HepG2 (cell line): Measurements from ENCODE around the gene DDX59. TPM values are rescaled to one million over a fixed set of nuclear protein-coding genes. Genes with fewer than 3 reads are reported as not detected.

ENCODE experiments used
- CHCHD3 ChIP-seq: sonication (generic); formaldehyde crosslinking; IDR thresholded peaks from 2 replicates; pipeline ENCODE4 v1.8.0; 2022; ENCODE audit warnings: mild to moderate bottlenecking, missing genetic modification reagents, moderate library complexity
- E2F5 ChIP-seq: sonication (generic); formaldehyde crosslinking; conservative IDR thresholded peaks from 2 replicates; pipeline ENCODE4 v1.4.0; 2020; ENCODE audit warnings: missing genetic modification reagents
- ETV6 ChIP-seq: sonication (generic); formaldehyde crosslinking; conservative IDR thresholded peaks from 2 replicates; pipeline ENCODE4 v1.4.0; 2020; ENCODE audit warnings: missing genetic modification reagents
- FOXA1 ChIP-seq, 2 experiments: fragments of 450-650 bp in 1 of 2; sonication (generic) in 1 of 2; formaldehyde crosslinking in 1 of 2; IDR thresholded peaks; 2 replicates each; pipeline versions ENCODE4 v1.4.0 to v1.6.1; 2016 to 2020; ENCODE audit warnings: missing genetic modification reagents in 1 of 2
- HES4 ChIP-seq: sonication (generic); formaldehyde crosslinking; IDR thresholded peaks from 2 replicates; pipeline ENCODE4 v1.9.0; 2021; ENCODE audit warnings: mild to moderate bottlenecking, missing genetic modification reagents, borderline replicate concordance
- HOMEZ ChIP-seq: IDR thresholded peaks from 2 replicates; pipeline ENCODE4 v1.6.1; 2016; ENCODE audit warnings: low read depth
- IKZF4 ChIP-seq: sonication (generic); formaldehyde crosslinking; IDR thresholded peaks from 2 replicates; pipeline ENCODE4 v1.5.1; 2020; ENCODE audit warnings: borderline replicate concordance, mild to moderate bottlenecking, low read depth, missing genetic modification reagents; ENCODE audit errors: not compliant biosample characterization
- MLX ChIP-seq: IDR thresholded peaks from 2 replicates; pipeline ENCODE4 v1.6.1; 2016
- MTA1 ChIP-seq: sonication (generic); formaldehyde crosslinking; IDR thresholded peaks from 2 replicates; pipeline ENCODE4 v1.4.0; 2020; ENCODE audit warnings: missing genetic modification reagents, mild to moderate bottlenecking, borderline replicate concordance
- NCOA2 ChIP-seq: sonication (generic); formaldehyde crosslinking; IDR thresholded peaks from 2 replicates; pipeline ENCODE4 v1.8.0; 2022; ENCODE audit warnings: inconsistent platforms
- NR2F1 ChIP-seq, 2 experiments: fragments of 450-650 bp in 1 of 2; formaldehyde crosslinking in 1 of 2; IDR thresholded peaks; 2 replicates each; pipeline versions ENCODE4 v1.5.0 to v1.6.1; 2016 to 2020; ENCODE audit warnings: mild to moderate bottlenecking in 1 of 2, missing compliant biosample characterization in 1 of 2, missing genetic modification reagents in 1 of 2, moderate library complexity in 1 of 2
- RBM39 ChIP-seq: fragments of 200-400 bp; formaldehyde crosslinking; IDR thresholded peaks from one replicate; pipeline ENCODE4 v1.6.1; 2018; ENCODE audit warnings: antibody characterized with exemption, mild to moderate bottlenecking, low read depth, low read length; ENCODE audit not compliant: poor library complexity, severe bottlenecking
- RELA ChIP-seq: sonication (generic); formaldehyde crosslinking; IDR thresholded peaks from 2 replicates; pipeline ENCODE4 v1.4.0; 2020; ENCODE audit warnings: missing genetic modification reagents
- STAG1 ChIP-seq: sonication (generic); formaldehyde crosslinking; IDR thresholded peaks from 2 replicates; pipeline ENCODE4 v1.4.0; 2020; ENCODE audit warnings: missing genetic modification reagents
- TAF1 ChIP-seq: sonication (generic); formaldehyde crosslinking; IDR thresholded peaks from 2 replicates; pipeline ENCODE4 v1.4.0; 2020; ENCODE audit warnings: missing genetic modification reagents
- TBP ChIP-seq: sonication (generic); formaldehyde crosslinking; IDR thresholded peaks from 2 replicates; pipeline ENCODE4 v1.5.0; 2020; ENCODE audit warnings: missing genetic modification reagents
- TCF12 ChIP-seq, 2 experiments: fragments of 450-650 bp in 1 of 2; sonication (generic) in 1 of 2; formaldehyde crosslinking in 1 of 2; IDR thresholded peaks; 2 replicates each; pipeline versions ENCODE4 v1.6.1 to v1.8.0; 2017 to 2022; ENCODE audit warnings: antibody characterized with exemption in 1 of 2, mild to moderate bottlenecking in 1 of 2, missing genetic modification reagents in 1 of 2, moderate library complexity in 1 of 2
- YY1 ChIP-seq: IDR thresholded peaks from 2 replicates; pipeline ENCODE4 v1.6.1; 2011; ENCODE audit warnings: low read length, low read depth, moderate library complexity, mild to moderate bottlenecking; ENCODE audit not compliant: insufficient read depth, insufficient replicate concordance
- ZFYVE20 ChIP-seq: sonication (generic); formaldehyde crosslinking; IDR thresholded peaks from 2 replicates; pipeline ENCODE4 v1.8.0; 2023; ENCODE audit warnings: low read depth, mild to moderate bottlenecking, moderate library complexity, missing genetic modification reagents, borderline replicate concordance
- ZNF362 ChIP-seq: sonication (generic); formaldehyde crosslinking; IDR thresholded peaks from 2 replicates; pipeline ENCODE4 v1.4.0; 2020; ENCODE audit warnings: missing genetic modification reagents, mild to moderate bottlenecking, borderline replicate concordance
- ZNF564 ChIP-seq: sonication (generic); formaldehyde crosslinking; IDR thresholded peaks from 2 replicates; pipeline ENCODE4 v1.8.1; 2023; ENCODE audit warnings: mild to moderate bottlenecking, missing genetic modification reagents
- ZNF709 ChIP-seq: sonication (generic); formaldehyde crosslinking; IDR thresholded peaks from 2 replicates; pipeline ENCODE4 v1.5.0; 2020; ENCODE audit warnings: mild to moderate bottlenecking, missing genetic modification reagents
- ZNF768 ChIP-seq: sonication (generic); formaldehyde crosslinking; IDR thresholded peaks from 2 replicates; pipeline ENCODE4 v1.4.0; 2020; ENCODE audit warnings: missing genetic modification reagents
- ZNF878 ChIP-seq: sonication (generic); formaldehyde crosslinking; IDR thresholded peaks from 2 replicates; pipeline ENCODE4 v1.8.1; 2023; ENCODE audit warnings: mild to moderate bottlenecking, missing genetic modification reagents, moderate library complexity
- ZSCAN12 ChIP-seq: sonication (generic); formaldehyde crosslinking; IDR thresholded peaks from 2 replicates; pipeline ENCODE4 v1.9.0; 2021; ENCODE audit warnings: mild to moderate bottlenecking, missing genetic modification reagents
- polyA plus RNA-seq, 8 experiments: library from polyadenylated mRNA; depleted of rRNA in 3 of 8; stranded (reverse) in 7 of 8; unstranded in 1 of 8; fragments of >200 nt; fragmentation: Illumina TruSeq in 4 of 8; extraction: Trizol in 4 of 8; gene quantifications; 2 replicates each; pipeline versions ENCODE4 v1.2.1 to v1.2.3, GENCODE V29; 2011 to 2016; ENCODE audit warnings: low read depth in 4 of 8, missing spikeins in 1 of 8, mixed read lengths in 1 of 8; ENCODE audit not compliant: insufficient read depth in 1 of 8
- total RNA-seq, 5 experiments: library from RNA; depleted of rRNA; stranded (reverse); fragments of >200 nt; fragmentation: Illumina TruSeq; extraction: Trizol; gene quantifications; 2 replicates each; pipeline ENCODE4 v1.2.3, GENCODE V29; 2016; ENCODE audit warnings: low read depth in 1 of 5

DDX59 gene
- total and polyA plus RNA-seq, 2 of the 13 experiments (the other 11 are each of a cell fraction or from before 2014, with no cell fraction given), result 12.1 to 14.8 TPM

- TF ChIP-seq TCF12 (IDR thresholded peaks at IDR 0.05) (no peak), TCF12 (CRISPR knock-in tag; IDR thresholded peaks at IDR 0.05) (0 out of 2 replicates have a peak, but pooled peaks have one; percentile 48), ZSCAN12 (no peak), FOXA1 (IDR thresholded peaks at IDR 0.05) (no peak), FOXA1 (CRISPR knock-in tag; IDR thresholded peaks at IDR 0.05) (no peak), STAG1 (CRISPR knock-in tag) (no peak; the same call in 1 of the 2 replicates), ZNF709 (CRISPR knock-in tag) (peak; percentile 74), CHCHD3 (0 out of 2 replicates have a peak, but pooled peaks have one; percentile 30), ZNF878 (CRISPR knock-in tag) (no peak), HES4 (CRISPR knock-in tag) (peak; percentile 68), TBP (CRISPR knock-in tag) (no peak), MTA1 (CRISPR knock-in tag) (peak; percentile 52; the same call in 1 of the 2 replicates), TAF1 (CRISPR knock-in tag) (peak; percentile 86), E2F5 (CRISPR knock-in tag) (peak; percentile 58), HOMEZ (no peak), IKZF4 (CRISPR knock-in tag) (peak; percentile 58), ZNF564 (CRISPR knock-in tag) (peak; percentile 62; the same call in 1 of the 2 replicates), RBM39 (peak; percentile 99), NR2F1 (CRISPR knock-in tag; IDR thresholded peaks at IDR 0.05) (no peak), YY1 (peak; percentile 12), ZFYVE20 (no peak), ZNF362 (CRISPR knock-in tag) (peak; percentile 26; the same call in 1 of the 2 replicates), ETV6 (CRISPR knock-in tag) (no peak; the same call in 1 of the 2 replicates), ZNF768 (CRISPR knock-in tag) (peak; percentile 75; the same call in 1 of the 2 replicates), NCOA2 (CRISPR knock-in tag) (peak; percentile 42; the same call in 1 of the 2 replicates), RELA (CRISPR knock-in tag) (no peak), MLX (CRISPR knock-in tag) (peak; percentile 49; the same call in 1 of the 2 replicates)
Observed at GRCh38 chr1:200669314-200670241, at the start of gene DDX59 (continued).
